Keratinocyte (primary cell): ENCODE data around the gene PARD6B. TPM values are rescaled to one million over a fixed set of nuclear protein-coding genes. Genes with fewer than 3 reads are reported as not detected.

Experiments
- DNase-seq: peaks from one replicate; pipeline ENCODE4 v3.0.0-alpha.2; 2011; ENCODE audit warnings: low read depth, missing footprints, low spot score
- FAIRE-seq: peaks from 2 replicates; lab custom pipeline; 2011; peaks lifted over from hg19 to GRCh38; lab: Jason Lieb, UNC
- H2AFZ ChIP-seq: 2 replicates; pipeline ENCODE4 v1.6.0; 2012; ENCODE audit warnings: low read length, control low read depth, inconsistent platforms; ENCODE audit not compliant: control insufficient read depth
- H3K27ac ChIP-seq: 2 replicates; pipeline ENCODE4 v1.5.1; 2011; ENCODE audit warnings: low read length; ENCODE audit not compliant: control insufficient read depth, insufficient read depth
- H3K27me3 ChIP-seq: 3 replicates; pipeline ENCODE4 v1.6.0; 2011; ENCODE audit warnings: low read length; ENCODE audit not compliant: control insufficient read depth, insufficient read depth; ENCODE audit errors: extremely low read depth
- H3K36me3 ChIP-seq, 2 experiments: 2 replicates in 1 of 2; 3 replicates in 1 of 2; pipeline ENCODE4 v1.5.1; 2011; ENCODE audit warnings: low read length in 2 of 2, mild to moderate bottlenecking in 1 of 2; ENCODE audit not compliant: control insufficient read depth in 2 of 2, insufficient read depth in 2 of 2; ENCODE audit errors: extremely low read depth in 1 of 2
- H3K4me1 ChIP-seq: 3 replicates; pipeline ENCODE4 v1.5.1; 2011; ENCODE audit warnings: low read length; ENCODE audit not compliant: control insufficient read depth, insufficient read depth; ENCODE audit errors: extremely low read depth
- H3K4me2 ChIP-seq: 3 replicates; pipeline ENCODE4 v1.6.0; 2011; ENCODE audit warnings: low read depth, low read length; ENCODE audit not compliant: control insufficient read depth, insufficient read depth; ENCODE audit errors: extremely low read depth
- H3K4me3 ChIP-seq, 3 experiments: fragments of 200-600 bp in 1 of 3; sonication (generic) in 1 of 3; 2 replicates in 2 of 3; 3 replicates in 1 of 3; pipeline ENCODE4 v1.5.1; 2011 to 2016; ENCODE audit warnings: low read length in 3 of 3, mild to moderate bottlenecking in 3 of 3, control low read depth in 2 of 3, inconsistent platforms in 1 of 3, low read depth in 1 of 3, mixed read lengths in 1 of 3, mixed run types in 1 of 3, moderate library complexity in 1 of 3; ENCODE audit not compliant: control insufficient read depth in 2 of 3, insufficient read depth in 2 of 3; ENCODE audit errors: extremely low read depth in 1 of 3
- H3K79me2 ChIP-seq: 2 replicates; pipeline ENCODE4 v1.6.0; 2012; ENCODE audit warnings: low read length; ENCODE audit not compliant: control insufficient read depth, insufficient read depth
- H3K9ac ChIP-seq: 3 replicates; pipeline ENCODE4 v1.6.0; 2011; ENCODE audit warnings: low read length; ENCODE audit not compliant: control insufficient read depth, insufficient read depth; ENCODE audit errors: extremely low read depth
- H3K9me1 ChIP-seq: 3 replicates; pipeline ENCODE4 v1.6.0; 2011; ENCODE audit warnings: low read length; ENCODE audit not compliant: control insufficient read depth, insufficient read depth; ENCODE audit errors: extremely low read depth
- H3K9me3 ChIP-seq: 2 replicates; pipeline ENCODE4 v1.5.1; 2012; ENCODE audit warnings: low read depth, low read length; ENCODE audit not compliant: control insufficient read depth
- H4K20me1 ChIP-seq: 3 replicates; pipeline ENCODE4 v1.6.0; 2011; ENCODE audit warnings: low read length; ENCODE audit not compliant: control insufficient read depth, insufficient read depth; ENCODE audit errors: extremely low read depth
- CTCF ChIP-seq, 3 experiments: IDR thresholded peaks in 1 of 3; conservative IDR thresholded peaks in 1 of 3; optimal IDR thresholded peaks in 1 of 3; 2 replicates in 2 of 3; 3 replicates in 1 of 3; pipeline versions ENCODE3 to v1.5.1; 2011; ENCODE audit warnings: low read length in 3 of 3, mild to moderate bottlenecking in 3 of 3, moderate library complexity in 2 of 3, control low read depth in 1 of 3, inconsistent platforms in 1 of 3; ENCODE audit not compliant: insufficient read depth in 2 of 3; ENCODE audit errors: extremely low read depth in 1 of 3
- EZH2 ChIP-seq: IDR thresholded peaks from one replicate; pipeline ENCODE4 v1.6.1; 2012; ENCODE audit warnings: inconsistent platforms, mild to moderate bottlenecking, low read length, moderate library complexity
- dilution Hi-C: fragments of 300-500 bp; cut with MboI; formaldehyde crosslinking; loops from one replicate; pipeline ENCODE4 v1.7.0; 2020; ENCODE audit warnings: low sequenced_read_pairs; ENCODE audit not compliant: extremely low pct_ligation_motif_present
- polyA plus RNA-seq, 5 experiments: library from polyadenylated mRNA; depleted of rRNA in 3 of 5; stranded (reverse) in 3 of 5; stranded (forward) in 1 of 5; unstranded in 1 of 5; fragments of >200 nt; gene quantifications; 1 replicate in 1 of 5; 2 replicates in 3 of 5; 3 replicates in 1 of 5; pipeline versions ENCODE4 v1.2.1 to v1.2.3, GENCODE V29; 2011 to 2012; ENCODE audit warnings: missing spikeins in 2 of 5, low read depth in 1 of 5, low replicate concordance in 1 of 5

The PARD6B gene
- polyA plus RNA-seq, 1 donor (not counting 4 experiments of a cell fraction or from before 2014, with no cell fraction given) = 2.0 TPM

- Histone ChIP-seq H3K4me3 (no peak overlapping the region), H3K4me2 (no peak overlapping the region), H3K9me1 (no peaks in the 10 kb centered on the region), H3K9ac (no peak overlapping the region), H3K9me3 (no peaks in the 10 kb centered on the region), H3K79me2 (no peaks in the 10 kb centered on the region), H3K27ac (no peak overlapping the region), H3K4me1 (peaks cover 16% of the 10 kb centered on the region), H2AFZ (no peak overlapping the region), H3K27me3 (no peaks in the 10 kb centered on the region), H4K20me1 (no peaks in the 10 kb centered on the region), H3K36me3 (no peaks in the 10 kb centered on the region)
- FAIRE-seq = no peak
- dilution Hi-C loops = no loop called here
- peak in 1 of 3 experiments; percentile 27 for TF ChIP-seq CTCF (optimal IDR thresholded peaks at IDR 0.05 in 1 of 3, IDR thresholded peaks at IDR 0.05 in 1 of 3, conservative IDR thresholded peaks at IDR 0.05 in 1 of 3; ENCODE audit: extremely low read depth in 1 of 3, insufficient read depth in 2 of 3, low read length in 3 of 3)
- TF ChIP-seq EZH2 = no peak
- DNase-seq = no peak
Observed at GRCh38 chr20:50788045-50788991, 56.9 kb downstream of the PARD6B start.

GRCh38 chr20:50789968-50790650 is 58.7 kb downstream of the PARD6B start:
- peak overlapping the region; percentile 93 for H2AFZ ChIP-seq
- peak overlapping the region; percentile 74 for H3K4me2 ChIP-seq
- peaks cover 20% of the 10 kb centered on the region for H3K4me1 ChIP-seq
- FAIRE-seq (no peak), DNase-seq (no peak)
- dilution Hi-C loops = no loop called here
- H3K9ac ChIP-seq = peak overlapping the region; percentile 85
- H3K9me3 ChIP-seq = no peaks in the 10 kb centered on the region
- no peaks in the 10 kb centered on the region for H3K27me3 ChIP-seq
- no peaks in the 10 kb centered on the region for H3K9me1 ChIP-seq
- H3K79me2 ChIP-seq = no peaks in the 10 kb centered on the region
- no peaks in the 10 kb centered on the region for H3K36me3 ChIP-seq
- TF ChIP-seq EZH2 (no peak), CTCF (optimal IDR thresholded peaks at IDR 0.05 in 1 of 3, IDR thresholded peaks at IDR 0.05 in 1 of 3, conservative IDR thresholded peaks at IDR 0.05 in 1 of 3; ENCODE audit: extremely low read depth in 1 of 3, insufficient read depth in 2 of 3, low read length in 3 of 3) (no peak)
- H3K4me3 ChIP-seq = no peak overlapping the region
- H4K20me1 ChIP-seq = no peaks in the 10 kb centered on the region
- H3K27ac ChIP-seq = peak overlapping the region; percentile 96
